PC-3 (cell line): ENCODE results near the gene DISC1.

Experiments used
- CTCF ChIP-seq: fragments of 300-600 bp; sonication (generic); conservative IDR thresholded peaks from 2 replicates; pipeline ENCODE4 v1.5.1; 2017; ENCODE audit warnings: antibody characterized with exemption, low read depth, mild to moderate bottlenecking, low read length
- EZH2 ChIP-seq: fragments of 300-600 bp; sonication (generic); IDR thresholded peaks from one replicate; pipeline ENCODE4 v1.6.1; 2017; ENCODE audit warnings: antibody characterized with exemption, mild to moderate bottlenecking, low read length; ENCODE audit not compliant: unreplicated experiment
- EZH2phosphoT487 ChIP-seq: fragments of 300-600 bp; sonication (generic); IDR thresholded peaks from 2 replicates; pipeline ENCODE4 v1.6.1; 2018; ENCODE audit warnings: mild to moderate bottlenecking, antibody characterized with exemption, low read length, borderline replicate concordance

DNA sequence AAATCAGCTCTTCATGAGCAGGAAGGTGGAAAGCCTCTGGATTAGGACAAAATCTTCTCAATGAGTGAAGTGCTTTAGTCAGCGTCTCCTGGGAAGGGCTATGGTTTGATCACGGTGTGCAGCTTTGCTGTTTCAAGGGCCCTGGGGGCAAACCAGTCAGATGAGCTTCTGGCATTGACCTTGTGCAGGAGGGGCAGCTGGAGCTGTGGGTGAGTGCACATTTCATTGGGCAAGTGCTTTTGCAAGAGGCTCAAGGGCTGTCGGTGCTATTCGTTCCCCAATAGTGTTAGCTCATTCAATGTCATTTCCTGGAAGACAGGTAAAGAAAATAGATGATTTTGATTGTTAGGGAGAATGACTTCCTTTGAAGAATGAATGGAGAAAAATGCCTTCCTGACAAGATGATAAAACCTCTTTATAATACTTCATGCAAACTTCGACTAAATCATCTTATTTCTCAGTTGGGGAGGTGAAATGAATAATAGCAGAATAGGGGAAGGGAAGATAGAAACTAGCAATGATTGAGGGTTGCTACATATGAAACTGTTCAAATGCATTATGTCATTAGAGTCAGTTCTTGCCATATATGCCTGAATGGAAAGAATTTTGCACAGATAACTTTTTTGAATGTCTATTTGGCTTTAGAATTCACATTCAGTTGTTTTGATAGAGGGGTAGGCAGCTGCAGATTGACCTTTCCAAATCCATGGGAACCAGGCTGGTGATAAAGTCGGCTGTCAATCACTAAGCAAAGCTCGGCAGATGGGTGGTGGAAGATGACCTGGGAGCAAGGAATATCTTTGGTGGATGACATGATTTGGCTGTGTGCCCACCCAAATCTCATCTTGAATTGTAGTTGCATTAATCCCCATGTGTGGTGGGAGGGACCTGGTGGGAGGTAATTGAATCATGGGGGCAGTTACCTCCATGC, 12.9 kb upstream of the DISC1 start:
- no peak for TF ChIP-seq EZH2
- no peak for TF ChIP-seq CTCF
- no peak for TF ChIP-seq EZH2phosphoT487
